Stimulated activated naive CD4-positive, alpha-beta T cell (primary cell): ENCODE measurements around the gene TMSB4X.
"Not testable (repeated sequence)": the region's sequence is repeated elsewhere in the genome, so short reads cannot be mapped to it uniquely, and the experiment has no call there.

Experiments used
- DNase-seq, 6 experiments: peaks; one replicate each; lab custom pipeline; 2025; lab: John Stamatoyannopoulos, UW

TMSB4X gene

GRCh38 chrX:12996934-12997435 lies 22.1 kb downstream of the TMSB4X start:
- DNase-seq: no peak

GRCh38 chrX:12997906-12998687 lies 23.2 kb downstream of the TMSB4X start:
- peak in 1 of 6 experiments; percentile 1 for DNase-seq

GRCh38 chrX:12999422-12999821 lies 24.5 kb downstream of the TMSB4X start:
- peak in 5 of 6 experiments; percentile 19 to 63 (median 43) for DNase-seq

GRCh38 chrX:13000301-13000811 lies 25.4 kb downstream of the TMSB4X start:
- DNase-seq: peak in 5 of 6 experiments; percentile 21 to 61 (median 57)

- DNase-seq: no peak
These were observed 26.2 kb downstream of the TMSB4X start for GRCh38 chrX:13001097-13001496.

GRCh38 chrX:13001961-13002671 lies 27.2 kb downstream of the TMSB4X start:
- DNase-seq: no peak

- peak in 2 of 6 experiments; percentile 24 to 32 for DNase-seq
These were observed 31.0 kb downstream of the TMSB4X start for GRCh38 chrX:13005661-13006473.

GRCh38 chrX:13007519-13008188 lies 32.7 kb downstream of the TMSB4X start:
- DNase-seq: no peak

- DNase-seq: no peak
These were observed 33.3 kb downstream of the TMSB4X start for GRCh38 chrX:13008189-13008533.

- DNase-seq: no peak
These were observed 33.9 kb downstream of the TMSB4X start for GRCh38 chrX:13008851-13009250.

GRCh38 chrX:13009273-13009672 lies 34.4 kb downstream of the TMSB4X start:
- DNase-seq: no peak

GRCh38 chrX:13009844-13010243 lies 34.9 kb downstream of the TMSB4X start:
- no peak for DNase-seq

- DNase-seq: no peak
These were observed 35.6 kb downstream of the TMSB4X start for GRCh38 chrX:13010546-13010945.

GRCh38 chrX:13013363-13014110 lies 38.6 kb downstream of the TMSB4X start:
- peak in 3 of 6 experiments; percentile 8 to 43 (median 37) for DNase-seq

GRCh38 chrX:13014111-13015096 lies 39.5 kb downstream of the TMSB4X start:
- DNase-seq: no peak

GRCh38 chrX:13015536-13016236 lies 40.8 kb downstream of the TMSB4X start:
- no peak for DNase-seq

- DNase-seq: not testable (repeated sequence)
These were observed 41.8 kb downstream of the TMSB4X start for GRCh38 chrX:13016731-13017130.

GRCh38 chrX:13022926-13023325 lies 48.0 kb downstream of the TMSB4X start:
- no peak for DNase-seq

GRCh38 chrX:13023567-13023966 lies 48.7 kb downstream of the TMSB4X start:
- no peak for DNase-seq
